ENCODE results near the gene RUSC2. TPM values are rescaled to one million over a fixed set of nuclear protein-coding genes. Genes with fewer than 3 reads are reported as not detected.

Gene RUSC2
- total RNA-seq, 1 experiment from 2014 or later: 11.6 TPM

DNA sequence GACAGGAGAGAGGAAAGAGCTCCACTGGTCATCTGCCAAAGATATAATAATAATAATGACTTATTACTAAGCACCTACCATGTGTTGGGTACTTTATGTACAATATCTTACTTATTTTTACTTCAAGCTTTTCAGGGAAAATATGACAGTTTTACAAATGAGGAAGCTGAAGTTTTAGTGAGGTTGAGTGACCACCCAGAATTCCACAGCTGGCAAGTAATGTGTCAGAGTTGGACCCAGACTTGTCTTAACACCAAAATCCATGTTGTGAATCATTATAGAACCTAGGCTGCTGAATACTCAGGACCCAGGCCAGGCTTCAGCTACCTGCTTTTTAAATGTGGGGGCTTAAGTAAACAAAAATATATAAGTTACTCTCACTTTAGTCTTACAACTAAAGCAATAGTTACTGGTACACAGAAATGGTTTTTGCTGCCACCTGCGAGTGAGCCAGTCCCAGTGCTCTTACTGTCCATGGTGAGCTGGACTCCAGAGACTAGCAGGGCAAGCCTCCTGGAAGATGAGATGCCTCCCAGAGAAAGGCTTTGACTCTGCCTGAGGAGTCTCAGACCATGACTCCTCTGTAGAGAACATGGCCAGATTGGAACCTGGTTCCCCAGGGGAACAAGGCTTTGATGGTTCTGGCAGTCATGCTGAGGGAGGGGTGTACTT is 29.9 kb downstream of the RUSC2 start (continued):
- TF ChIP-seq ZFX (IDR thresholded peaks at IDR 0.05) (no peak), SIN3A (IDR thresholded peaks at IDR 0.05; ENCODE audit: low read depth) (no peak), ATF3 (IDR thresholded peaks at IDR 0.05) (no peak), SP1 (IDR thresholded peaks at IDR 0.05; ENCODE audit: low read depth) (no peak)

DNA sequence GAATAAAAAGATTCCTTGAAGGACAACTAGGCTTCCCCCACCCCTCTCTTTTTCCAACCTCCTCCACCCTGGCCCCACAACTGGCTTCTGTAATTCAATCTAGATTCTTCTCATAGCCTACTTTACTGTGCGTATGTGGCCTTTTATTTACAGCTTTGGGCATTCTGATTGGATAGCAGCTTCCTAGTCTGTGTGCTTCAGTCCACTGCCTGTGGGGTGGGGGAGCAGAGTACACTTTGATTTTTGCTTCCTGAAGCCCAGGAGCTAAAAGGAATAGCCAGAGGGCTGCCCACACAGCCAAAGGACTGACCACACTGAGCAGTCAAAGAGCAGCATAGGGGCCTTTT is 30.4 kb downstream of the RUSC2 start:
- Histone ChIP-seq H4K20me1 (ENCODE audit: insufficient read depth) (no peaks in the 10 kb centered on the region), H3K4me1 (ENCODE audit: control insufficient read depth in 1 of 2, insufficient read depth in 2 of 2, low read length in 2 of 2) (peaks cover 46 to 59% of the 10 kb centered on the region in 2 experiments), H3K27me3 (ENCODE audit: insufficient read depth, low read length) (no peaks in the 10 kb centered on the region), H3K36me3 (ENCODE audit: control insufficient read depth in 1 of 2, insufficient read depth in 2 of 2, low read length in 2 of 2) (no peaks in the 10 kb centered on the region), H3K9me2 (ENCODE audit: insufficient read depth) (no peaks in the 10 kb centered on the region), H3K4me3 (replicated peaks in 1 of 2; ENCODE audit: low read depth in 1 of 2, low read length in 2 of 2) (no peak overlapping the region), H3K9me3 (ENCODE audit: control insufficient read depth in 1 of 2, insufficient read depth in 1 of 2, low read depth in 1 of 2, low read length in 2 of 2) (no peaks in the 10 kb centered on the region), H3K79me2 (ENCODE audit: insufficient read depth, low read length) (peaks cover 3% of the 10 kb centered on the region; the same call in 1 of the 2 replicates), H3K4me2 (ENCODE audit: low read length) (no peak overlapping the region), H2AFZ (ENCODE audit: low read depth, low read length, poor library complexity, severe bottlenecking) (no peak overlapping the region), H3K27ac (ENCODE audit: low read depth, low read length) (no peak overlapping the region), H3K9ac (ENCODE audit: low read length) (no peak overlapping the region)
- no peak for TF ChIP-seq SP1 (IDR thresholded peaks at IDR 0.05; ENCODE audit: low read depth)
- no peak for TF ChIP-seq JUND (IDR thresholded peaks at IDR 0.05)
- TF ChIP-seq REST (IDR thresholded peaks at IDR 0.05; ENCODE audit: low read depth): no peak
- TF ChIP-seq SRF (IDR thresholded peaks at IDR 0.05; ENCODE audit: low read depth): no peak
- TF ChIP-seq, protein P1, sequence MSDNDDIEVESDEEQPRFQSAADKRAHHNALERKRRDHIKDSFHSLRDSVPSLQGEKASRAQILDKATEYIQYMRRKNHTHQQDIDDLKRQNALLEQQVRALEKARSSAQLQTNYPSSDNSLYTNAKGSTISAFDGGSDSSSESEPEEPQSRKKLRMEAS (IDR thresholded peaks at IDR 0.05): no peak
- TF ChIP-seq CEBPB (IDR thresholded peaks at IDR 0.05; ENCODE audit: low read depth): no peak
- TF ChIP-seq ZNF274 (IDR thresholded peaks at IDR 0.05; ENCODE audit: low read depth, low read length): no peak
- ChIA-PET RAD21 (ENCODE audit: low non-redundant PET in 1 of 2, low total read pairs in 2 of 2, uncharacterized antibody in 2 of 2, unreplicated experiment in 2 of 2) (no interaction called here), POLR2A (no interaction called here), CTCF (no interaction called here)
- ATAC-seq (no peak), DNase-seq (ENCODE audit: low read depth, low spot score) (no peak)
- intact Hi-C loops (cut with micrococcal nuclease): no loop called here
- BruUV-seq (replicated peaks): no TSS peak

Measured in HCT116 (cell line).